ENCODE results near the gene WDR20.

WDR20 gene

GRCh38 chr14:102209224-102209966 is 69.7 kb downstream of the WDR20 start:
- H3K27ac ChIP-seq = no peak overlapping the region
- TF ChIP-seq, protein P1, sequence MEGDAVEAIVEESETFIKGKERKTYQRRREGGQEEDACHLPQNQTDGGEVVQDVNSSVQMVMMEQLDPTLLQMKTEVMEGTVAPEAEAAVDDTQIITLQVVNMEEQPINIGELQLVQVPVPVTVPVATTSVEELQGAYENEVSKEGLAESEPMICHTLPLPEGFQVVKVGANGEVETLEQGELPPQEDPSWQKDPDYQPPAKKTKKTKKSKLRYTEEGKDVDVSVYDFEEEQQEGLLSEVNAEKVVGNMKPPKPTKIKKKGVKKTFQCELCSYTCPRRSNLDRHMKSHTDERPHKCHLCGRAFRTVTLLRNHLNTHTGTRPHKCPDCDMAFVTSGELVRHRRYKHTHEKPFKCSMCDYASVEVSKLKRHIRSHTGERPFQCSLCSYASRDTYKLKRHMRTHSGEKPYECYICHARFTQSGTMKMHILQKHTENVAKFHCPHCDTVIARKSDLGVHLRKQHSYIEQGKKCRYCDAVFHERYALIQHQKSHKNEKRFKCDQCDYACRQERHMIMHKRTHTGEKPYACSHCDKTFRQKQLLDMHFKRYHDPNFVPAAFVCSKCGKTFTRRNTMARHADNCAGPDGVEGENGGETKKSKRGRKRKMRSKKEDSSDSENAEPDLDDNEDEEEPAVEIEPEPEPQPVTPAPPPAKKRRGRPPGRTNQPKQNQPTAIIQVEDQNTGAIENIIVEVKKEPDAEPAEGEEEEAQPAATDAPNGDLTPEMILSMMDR (IDR thresholded peaks at IDR 0.05) = no peak
- TF ChIP-seq ZFX (IDR thresholded peaks at IDR 0.05; ENCODE audit: borderline replicate concordance) = no peak

- no peak for TF ChIP-seq ZFX (IDR thresholded peaks at IDR 0.05; ENCODE audit: borderline replicate concordance)
- H3K27ac ChIP-seq = no peak overlapping the region
Measured at GRCh38 chr14:102210421-102211042, 70.8 kb downstream of the WDR20 start.

DNA sequence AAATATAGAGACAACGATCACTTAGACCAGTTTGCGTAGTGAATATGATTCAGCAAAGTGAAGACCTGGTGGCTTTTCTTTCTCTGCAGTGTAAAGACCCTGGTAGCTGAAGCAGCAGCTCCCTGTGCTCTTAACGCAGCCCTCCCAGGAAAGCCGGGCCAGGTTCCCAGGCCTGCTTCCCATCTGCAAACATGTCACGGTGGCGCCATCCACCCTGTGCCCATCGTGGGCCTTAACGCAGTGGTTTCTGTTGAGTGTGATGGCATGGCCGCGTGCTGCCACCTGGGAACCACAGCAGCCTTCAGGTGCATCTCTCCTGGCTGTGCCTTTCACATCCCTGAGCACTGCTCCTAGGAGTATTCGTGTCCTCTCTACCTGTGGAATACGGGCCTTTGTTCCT is 71.5 kb downstream of the WDR20 start:
- TF ChIP-seq ZFX (IDR thresholded peaks at IDR 0.05; ENCODE audit: borderline replicate concordance) = no peak
- TF ChIP-seq, protein P1 (IDR thresholded peaks at IDR 0.05) = no peak
- no peak overlapping the region for H3K27ac ChIP-seq

DNA sequence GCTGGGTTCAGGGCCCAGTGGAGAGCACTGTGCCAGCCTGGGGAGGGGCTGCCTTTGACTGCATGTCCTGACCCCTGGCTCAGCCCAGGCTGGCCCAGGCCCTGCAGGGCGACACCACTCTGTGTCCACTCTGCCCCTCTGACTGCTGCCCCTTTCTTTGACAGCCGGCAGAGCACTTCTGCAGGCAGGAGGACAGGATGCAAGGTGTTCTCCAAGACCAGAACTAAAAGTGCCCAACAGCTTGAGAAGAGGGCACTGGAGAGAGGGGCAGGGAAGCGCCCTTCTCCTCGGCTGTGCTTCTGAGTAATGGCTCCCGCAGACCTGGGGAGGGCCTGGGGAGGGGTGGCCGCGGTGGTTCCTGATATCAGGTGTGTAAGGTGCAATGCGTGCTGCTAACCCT is 72.7 kb downstream of the WDR20 start:
- TF ChIP-seq, protein P1 (IDR thresholded peaks at IDR 0.05) = no peak
- TF ChIP-seq ZFX (IDR thresholded peaks at IDR 0.05; ENCODE audit: borderline replicate concordance) = no peak
- no peak overlapping the region for H3K27ac ChIP-seq

DNA sequence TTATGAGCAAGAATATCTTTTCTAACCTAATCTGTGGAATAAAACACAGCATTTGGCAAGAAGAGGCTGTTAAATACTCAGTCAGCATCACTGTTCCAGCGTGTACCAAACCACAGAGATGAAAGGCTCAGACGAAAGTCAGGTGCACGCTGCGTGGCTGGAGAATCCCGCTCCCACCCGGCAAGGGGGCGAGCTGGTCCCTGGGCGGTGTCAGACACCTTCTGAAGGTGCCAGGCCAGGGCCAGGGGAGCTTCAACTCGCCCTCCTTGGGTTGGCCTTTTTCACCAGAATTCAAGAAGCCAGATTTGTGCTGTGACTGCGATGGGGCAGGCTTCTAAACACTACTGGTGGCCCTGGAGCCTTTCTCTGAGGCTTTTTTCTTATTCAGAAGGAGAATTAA is 73.1 kb downstream of the WDR20 start:
- TF ChIP-seq, protein P1 (IDR thresholded peaks at IDR 0.05) = no peak
- TF ChIP-seq ZFX (IDR thresholded peaks at IDR 0.05; ENCODE audit: borderline replicate concordance) = no peak
- H3K27ac ChIP-seq = no peak overlapping the region

DNA sequence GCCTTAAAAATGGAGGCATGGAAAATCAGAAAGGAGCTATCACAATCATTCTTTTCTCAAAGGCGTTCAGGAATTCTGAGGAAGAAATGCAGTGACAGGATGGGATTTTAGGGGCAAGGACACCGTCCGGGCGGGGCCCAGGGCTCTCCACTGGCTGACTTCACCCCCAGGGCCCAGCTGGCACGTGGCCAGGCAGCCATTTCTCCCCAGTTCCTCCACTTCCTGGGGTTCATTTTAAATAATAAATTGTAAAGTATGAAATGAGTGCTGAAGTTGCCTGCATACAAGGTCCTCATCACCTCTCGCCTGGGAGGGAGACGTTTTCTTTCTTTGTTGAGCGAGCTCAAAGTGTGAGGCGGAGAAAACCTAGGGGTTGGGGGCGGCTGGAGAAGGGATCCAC is 73.8 kb downstream of the WDR20 start:
- no peak overlapping the region for H3K27ac ChIP-seq
- no peak for TF ChIP-seq ZFX (IDR thresholded peaks at IDR 0.05; ENCODE audit: borderline replicate concordance)
- TF ChIP-seq, protein P1 (IDR thresholded peaks at IDR 0.05) = no peak

GRCh38 chr14:102213984-102214658 is 74.4 kb downstream of the WDR20 start:
- no peak overlapping the region for H3K27ac ChIP-seq

More at GRCh38 chr14:102213984-102214658, 74.4 kb downstream of the WDR20 start:
- TF ChIP-seq, protein P1 (IDR thresholded peaks at IDR 0.05) = no peak
- no peak for TF ChIP-seq ZFX (IDR thresholded peaks at IDR 0.05; ENCODE audit: borderline replicate concordance)
